Ishikawa (cell line): ENCODE measurements around the gene GEMIN4.

Source experiments
- EP300 ChIP-seq: IDR thresholded peaks from 2 replicates; pipeline ENCODE4 v1.6.1; 2012; ENCODE audit warnings: borderline replicate concordance
- RAD21 ChIP-seq: IDR thresholded peaks from 2 replicates; pipeline ENCODE4 v1.6.1; 2012; ENCODE audit warnings: low read depth
- REST ChIP-seq: IDR thresholded peaks from 2 replicates; pipeline ENCODE4 v1.6.1; 2012; ENCODE audit warnings: low read depth, mild to moderate bottlenecking
- TCF12 ChIP-seq: IDR thresholded peaks from 2 replicates; pipeline ENCODE4 v1.6.1; 2012; ENCODE audit warnings: low read depth
- USF1 ChIP-seq: IDR thresholded peaks from 2 replicates; pipeline ENCODE4 v1.6.1; 2012

- TF ChIP-seq RAD21 (no peak), EP300 (no peak), USF1 (no peak), TCF12 (no peak), REST (no peak)
Observed at GRCh38 chr17:728911-729310, 23.2 kb downstream of the GEMIN4 start.
